Measurements from ENCODE around the gene SLC39A5. TPM values are rescaled to one million over a fixed set of nuclear protein-coding genes. Genes with fewer than 3 reads are reported as not detected.

The SLC39A5 gene
- total and polyA plus RNA-seq, 2 of the 13 experiments (the other 11 are each of a cell fraction or from before 2014, with no cell fraction given) = 59.7 to 101 TPM

GRCh38 chr12:56206452-56207166 lies 23.2 kb upstream of the SLC39A5 start (continued):
- TF ChIP-seq, protein P1, sequence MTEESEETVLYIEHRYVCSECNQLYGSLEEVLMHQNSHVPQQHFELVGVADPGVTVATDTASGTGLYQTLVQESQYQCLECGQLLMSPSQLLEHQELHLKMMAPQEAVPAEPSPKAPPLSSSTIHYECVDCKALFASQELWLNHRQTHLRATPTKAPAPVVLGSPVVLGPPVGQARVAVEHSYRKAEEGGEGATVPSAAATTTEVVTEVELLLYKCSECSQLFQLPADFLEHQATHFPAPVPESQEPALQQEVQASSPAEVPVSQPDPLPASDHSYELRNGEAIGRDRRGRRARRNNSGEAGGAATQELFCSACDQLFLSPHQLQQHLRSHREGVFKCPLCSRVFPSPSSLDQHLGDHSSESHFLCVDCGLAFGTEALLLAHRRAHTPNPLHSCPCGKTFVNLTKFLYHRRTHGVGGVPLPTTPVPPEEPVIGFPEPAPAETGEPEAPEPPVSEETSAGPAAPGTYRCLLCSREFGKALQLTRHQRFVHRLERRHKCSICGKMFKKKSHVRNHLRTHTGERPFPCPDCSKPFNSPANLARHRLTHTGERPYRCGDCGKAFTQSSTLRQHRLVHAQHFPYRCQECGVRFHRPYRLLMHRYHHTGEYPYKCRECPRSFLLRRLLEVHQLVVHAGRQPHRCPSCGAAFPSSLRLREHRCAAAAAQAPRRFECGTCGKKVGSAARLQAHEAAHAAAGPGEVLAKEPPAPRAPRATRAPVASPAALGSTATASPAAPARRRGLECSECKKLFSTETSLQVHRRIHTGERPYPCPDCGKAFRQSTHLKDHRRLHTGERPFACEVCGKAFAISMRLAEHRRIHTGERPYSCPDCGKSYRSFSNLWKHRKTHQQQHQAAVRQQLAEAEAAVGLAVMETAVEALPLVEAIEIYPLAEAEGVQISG (CRISPR knock-in tag; IDR thresholded peaks at IDR 0.05) = 0 out of 2 replicates have a peak, but pooled peaks have one; percentile 20
- TF ChIP-seq CTCF (CRISPR knock-in tag; IDR thresholded peaks at IDR 0.05) (peak; percentile 83), AGO1 (IDR thresholded peaks at IDR 0.05; ENCODE audit: low read depth, low read length, poor library complexity, severe bottlenecking) (no peak), ZBTB33 (CRISPR knock-in tag; IDR thresholded peaks at IDR 0.05) (peak; percentile 34; the same call in 1 of the 2 replicates), BORCS8-MEF2B (CRISPR knock-in tag; IDR thresholded peaks at IDR 0.05) (peak; percentile 19; the same call in 1 of the 2 replicates), HBP1 (CRISPR knock-in tag; IDR thresholded peaks at IDR 0.05; ENCODE audit: low read depth) (0 out of 2 replicates have a peak, but pooled peaks have one; percentile 36), STAG1 (CRISPR knock-in tag; IDR thresholded peaks at IDR 0.05) (peak; percentile 76), RXRA (CRISPR knock-in tag; IDR thresholded peaks at IDR 0.05) (no peak), ZNF564 (CRISPR knock-in tag; IDR thresholded peaks at IDR 0.05) (no peak), ZNF276 (CRISPR knock-in tag; IDR thresholded peaks at IDR 0.05; ENCODE audit: low read depth) (no peak), KMT2B (CRISPR knock-in tag; IDR thresholded peaks at IDR 0.05) (0 out of 2 replicates have a peak, but pooled peaks have one; percentile 31), SKIL (CRISPR knock-in tag; IDR thresholded peaks at IDR 0.05; ENCODE audit: borderline replicate concordance) (no peak), SAP130 (CRISPR knock-in tag; IDR thresholded peaks at IDR 0.05; ENCODE audit: low read depth) (0 out of 2 replicates have a peak, but pooled peaks have one; percentile 35), SNAI1 (CRISPR knock-in tag; IDR thresholded peaks at IDR 0.05; ENCODE audit: borderline replicate concordance) (no peak)

Data from HepG2 (cell line).